ENCODE results near the gene TMEM184C.

DNA sequence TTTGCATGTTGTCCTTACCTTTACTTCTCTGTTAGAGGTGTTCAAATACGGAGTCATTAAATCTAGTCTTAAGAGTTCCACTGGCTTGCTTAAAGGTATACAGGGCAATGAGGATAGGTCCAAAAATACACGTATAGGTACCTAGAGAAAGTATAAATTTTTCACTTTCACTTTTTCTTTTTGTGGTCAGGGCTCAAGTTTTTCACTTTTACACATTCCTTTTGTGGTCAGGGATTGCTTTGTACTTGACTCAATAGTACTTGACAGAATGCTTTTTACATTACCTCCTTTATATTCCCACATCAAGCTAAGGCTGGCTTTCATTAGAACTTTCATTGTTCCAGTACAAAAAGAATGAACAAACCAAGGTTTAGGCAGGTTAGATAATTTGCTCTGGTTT lies 21.7 kb downstream of the TMEM184C start:
- TF ChIP-seq, protein P1, sequence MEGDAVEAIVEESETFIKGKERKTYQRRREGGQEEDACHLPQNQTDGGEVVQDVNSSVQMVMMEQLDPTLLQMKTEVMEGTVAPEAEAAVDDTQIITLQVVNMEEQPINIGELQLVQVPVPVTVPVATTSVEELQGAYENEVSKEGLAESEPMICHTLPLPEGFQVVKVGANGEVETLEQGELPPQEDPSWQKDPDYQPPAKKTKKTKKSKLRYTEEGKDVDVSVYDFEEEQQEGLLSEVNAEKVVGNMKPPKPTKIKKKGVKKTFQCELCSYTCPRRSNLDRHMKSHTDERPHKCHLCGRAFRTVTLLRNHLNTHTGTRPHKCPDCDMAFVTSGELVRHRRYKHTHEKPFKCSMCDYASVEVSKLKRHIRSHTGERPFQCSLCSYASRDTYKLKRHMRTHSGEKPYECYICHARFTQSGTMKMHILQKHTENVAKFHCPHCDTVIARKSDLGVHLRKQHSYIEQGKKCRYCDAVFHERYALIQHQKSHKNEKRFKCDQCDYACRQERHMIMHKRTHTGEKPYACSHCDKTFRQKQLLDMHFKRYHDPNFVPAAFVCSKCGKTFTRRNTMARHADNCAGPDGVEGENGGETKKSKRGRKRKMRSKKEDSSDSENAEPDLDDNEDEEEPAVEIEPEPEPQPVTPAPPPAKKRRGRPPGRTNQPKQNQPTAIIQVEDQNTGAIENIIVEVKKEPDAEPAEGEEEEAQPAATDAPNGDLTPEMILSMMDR (IDR thresholded peaks at IDR 0.05), result no peak
- no peak for TF ChIP-seq POLR2A (IDR thresholded peaks at IDR 0.05)
